Esophagus squamous epithelium (tissue), 5 donors: ENCODE measurements around the gene PRRT1. TPM values are rescaled to one million over a fixed set of nuclear protein-coding genes. Genes with fewer than 3 reads are reported as not detected.
A peak's percentile ranks its signal among the peaks of the same experiment; 100 is the strongest.

Source experiments
- DNase-seq: peaks from one replicate; lab custom pipeline; 2025; lab: John Stamatoyannopoulos, UW
- H3K27ac ChIP-seq, 4 donors: fragments of 200-600 bp; sonication (generic); one replicate each; pipeline ENCODE4 v1.5.1; 2016 to 2019; ENCODE audit warnings: mild to moderate bottlenecking in 1 of 4
- H3K27me3 ChIP-seq, 4 donors: fragments of 200-600 bp; sonication (generic); 1 replicate in 3 of 4; 2 replicates in 1 of 4; pipeline versions ENCODE4 v1.5.1 to v1.6.0; 2017 to 2021; ENCODE audit warnings: antibody characterized with exemption in 1 of 4
- H3K36me3 ChIP-seq, 3 donors: fragments of 200-600 bp; sonication (generic); one replicate each; pipeline ENCODE4 v1.5.1; 2016 to 2019
- H3K4me1 ChIP-seq, 3 donors: fragments of 200-600 bp; sonication (generic); one replicate each; pipeline ENCODE4 v1.5.1; 2017 to 2019
- H3K4me3 ChIP-seq, 4 donors: fragments of 200-600 bp; sonication (generic); 1 replicate in 3 of 4; 2 replicates in 1 of 4; pipeline ENCODE4 v1.5.1; 2016 to 2019; ENCODE audit warnings: mild to moderate bottlenecking in 2 of 4, moderate library complexity in 1 of 4
- H3K9me3 ChIP-seq, 3 donors: fragments of 200-600 bp; sonication (generic); one replicate each; pipeline ENCODE4 v1.5.1; 2016 to 2019
- CTCF ChIP-seq, 6 experiments: fragments of 450-650 bp in 4 of 6; fragments of 200-600 bp in 2 of 6; sonication (generic) in 2 of 6; IDR thresholded peaks; one replicate each; pipeline ENCODE4 v1.5.1; 2016 to 2019; ENCODE audit warnings: antibody characterized with exemption in 6 of 6, mild to moderate bottlenecking in 4 of 6, moderate library complexity in 4 of 6
- POLR2A ChIP-seq, 4 donors: fragments of 450-650 bp; IDR thresholded peaks; one replicate each; pipeline ENCODE4 v1.6.1; 2017; ENCODE audit warnings: antibody characterized with exemption in 4 of 4, mild to moderate bottlenecking in 4 of 4, moderate library complexity in 3 of 4
- WGBS, 2 donors: methylation state at CpG; one replicate each; pipeline ENCODE4 v1.1.5; 2018; 5-methylcytosine and 5-hydroxymethylcytosine counted together
- intact Hi-C: fragments of 100-400 bp; cut with DNase I; formaldehyde crosslinking; loops from one replicate; pipeline ENCODE4 v1.15.0; 2022
- total RNA-seq, 4 donors: library from RNA; depleted of rRNA; stranded (reverse); fragments of >200 nt; gene quantifications; one replicate each; pipeline ENCODE4 v1.1.0, GENCODE V29; 2016
- donor health status: DM: yes; HTN: yes; CAD: no.

PRRT1 gene
- total RNA-seq, 4 donors from 2014 or later: 0.35 to 0.87 (median 0.57) TPM; not detected in 1

- no peak for DNase-seq
- TF ChIP-seq POLR2A (IDR thresholded peaks at IDR 0.05) (no peak), CTCF (IDR thresholded peaks at IDR 0.05) (no peak)
- no peaks in the 10 kb centered on the region for H3K9me3 ChIP-seq
- peaks cover 0 to 24% (median 11%) of the 10 kb centered on the region in 3 donors for H3K36me3 ChIP-seq
- H3K27me3 ChIP-seq: peaks cover 0 to 6% (median 0%) of the 10 kb centered on the region in 4 donors
- intact Hi-C loops: no loop called here
- 53 to 65% methylated on average over 7 of the region's 7 CpGs for WGBS, 2 donors
- H3K27ac ChIP-seq: peak overlapping the region; percentile 3 to 89 (median 85)
- no peak overlapping the region for H3K4me3 ChIP-seq
- peaks cover 29 to 86% (median 60%) of the 10 kb centered on the region in 3 donors for H3K4me1 ChIP-seq
Measured at GRCh38 chr6:32111424-32112066, 40.2 kb downstream of the PRRT1 start.

GRCh38 chr6:32110632-32111031 lies 41.1 kb downstream of the PRRT1 start:
- no peak for DNase-seq
- peak overlapping the region; percentile 69 to 89 (median 85) for H3K27ac ChIP-seq
- no peaks in the 10 kb centered on the region for H3K9me3 ChIP-seq
- WGBS, 2 donors: 16 to 49% methylated on average over 4 to 7 of the region's 7 CpGs
- no peak overlapping the region for H3K4me3 ChIP-seq
- H3K4me1 ChIP-seq: peaks cover 29 to 95% (median 60%) of the 10 kb centered on the region in 3 donors
- TF ChIP-seq CTCF (IDR thresholded peaks at IDR 0.05) (no peak), POLR2A (IDR thresholded peaks at IDR 0.05) (no peak)
- H3K27me3 ChIP-seq: peaks cover 0 to 6% (median 0%) of the 10 kb centered on the region in 4 donors
- intact Hi-C loops: no loop called here
- H3K36me3 ChIP-seq: peaks cover 0 to 15% (median 2%) of the 10 kb centered on the region in 3 donors

- 61 to 79% methylated on average over 4 to 6 of the region's 6 CpGs for whole genome bisulfite sequencing, 2 donors
- H3K36me3 ChIP-seq: peaks cover 0 to 6% (median 0%) of the 10 kb centered on the region in 3 donors
- H3K4me1 ChIP-seq: peaks cover 29 to 95% (median 60%) of the 10 kb centered on the region in 3 donors
- intact Hi-C loops: no loop called here
- TF ChIP-seq CTCF (IDR thresholded peaks at IDR 0.05) (no peak), POLR2A (IDR thresholded peaks at IDR 0.05) (no peak)
- peak overlapping the region; percentile 69 to 89 (median 85) for H3K27ac ChIP-seq
- no peaks in the 10 kb centered on the region for H3K9me3 ChIP-seq
- H3K27me3 ChIP-seq: peaks cover 0 to 6% (median 0%) of the 10 kb centered on the region in 4 donors
- DNase-seq: no peak
- peak overlapping the region in 2 of 4 donors; percentile 45 to 61 for H3K4me3 ChIP-seq
Measured at GRCh38 chr6:32109765-32110160, 42.0 kb downstream of the PRRT1 start.

GRCh38 chr6:32109114-32109764 lies 42.5 kb downstream of the PRRT1 start, which contains the start of gene TNXB:
TNXB (minus strand) TSS chr6:32109338; CDS start chr6:32098198, 11,140 bp downstream.
- intact Hi-C loops: no loop called here
- TF ChIP-seq CTCF (IDR thresholded peaks at IDR 0.05) (no peak), POLR2A (IDR thresholded peaks at IDR 0.05) (peak in 2 of 4 donors; percentile 37 to 61)
- peak within 1 kb of the TSS; percentile 0 to 61 (median 46) for H3K4me3 ChIP-seq
- no peaks in the 10 kb centered on the region for H3K9me3 ChIP-seq
- no peak for DNase-seq
- H3K4me1 ChIP-seq: peaks cover 29 to 89% (median 58%) of the 10 kb centered on the region in 3 donors
- peaks cover 0 to under 1% (median 0%) of the 10 kb centered on the region in 3 donors for H3K36me3 ChIP-seq
- 6 to 11% methylated on average over 4 to 5 of the region's 12 CpGs for WGBS, 2 donors
- H3K27me3 ChIP-seq: peaks cover 0 to 6% (median 0%) of the 10 kb centered on the region in 4 donors
- H3K27ac ChIP-seq: peak within 1 kb of the TSS; percentile 69 to 89 (median 85)

GRCh38 chr6:32108727-32109113 lies 43.0 kb downstream of the PRRT1 start:
- intact Hi-C loops: no loop called here
- peaks cover 29 to 84% (median 53%) of the 10 kb centered on the region in 3 donors for H3K4me1 ChIP-seq
- H3K9me3 ChIP-seq: no peaks in the 10 kb centered on the region
- peak overlapping the region; percentile 0 to 61 (median 46) for H3K4me3 ChIP-seq
- peak overlapping the region; percentile 69 to 89 (median 85) for H3K27ac ChIP-seq
- 39 to 47% methylated on average over 6 of the region's 6 CpGs for WGBS, 2 donors
- TF ChIP-seq POLR2A (IDR thresholded peaks at IDR 0.05) (no peak), CTCF (IDR thresholded peaks at IDR 0.05) (no peak)
- DNase-seq: no peak
- H3K27me3 ChIP-seq: peaks cover 0 to 6% (median 0%) of the 10 kb centered on the region in 4 donors
- H3K36me3 ChIP-seq: no peaks in the 10 kb centered on the region
